PC-3 (cell line): ENCODE measurements around the gene DDX3X.

Source experiments
- CTCF ChIP-seq: fragments of 300-600 bp; sonication (generic); conservative IDR thresholded peaks from 2 replicates; pipeline ENCODE4 v1.5.1; 2017; ENCODE audit warnings: antibody characterized with exemption, low read depth, mild to moderate bottlenecking, low read length
- EZH2 ChIP-seq: fragments of 300-600 bp; sonication (generic); IDR thresholded peaks from one replicate; pipeline ENCODE4 v1.6.1; 2017; ENCODE audit warnings: antibody characterized with exemption, mild to moderate bottlenecking, low read length; ENCODE audit not compliant: unreplicated experiment
- EZH2phosphoT487 ChIP-seq: fragments of 300-600 bp; sonication (generic); IDR thresholded peaks from 2 replicates; pipeline ENCODE4 v1.6.1; 2018; ENCODE audit warnings: mild to moderate bottlenecking, antibody characterized with exemption, low read length, borderline replicate concordance

GRCh38 chrX:41312786-41313185 is 21.2 kb upstream of the DDX3X start:
- TF ChIP-seq CTCF, result no peak
- TF ChIP-seq EZH2, result no peak
- TF ChIP-seq EZH2phosphoT487, result no peak
